Activated B cell treated with CpG ODN at 0.5 μM for 24 hours (primary cell): ENCODE measurements around the gene SMCO2. TPM values are rescaled to one million over a fixed set of nuclear protein-coding genes. Genes with fewer than 3 reads are reported as not detected.

ENCODE experiments used
- ATAC-seq: fragments of 200-7000 bp; cut with Tn5 transposase; one replicate; pipeline ENCODE4 v1.10.0; 2021; ENCODE audit warnings: low read depth, mild to moderate bottlenecking, moderate library complexity
- CTCF ChIA-PET: fragments of 350-600 bp; sonication (Branson Sonifier 250); formaldehyde crosslinking; loops from one replicate; lab custom pipeline; 2021; ENCODE audit warnings: antibody characterized with exemption; lab: Charles Lee
- POLR2A ChIA-PET: fragments of 350-600 bp; sonication (Branson Sonifier 250); formaldehyde crosslinking; loops from one replicate; lab custom pipeline; 2021; ENCODE audit warnings: antibody characterized with exemption; lab: Charles Lee
- DNase-seq: peaks from one replicate; pipeline ENCODE4 v3.0.0; 2022
- H3K27ac Mint-ChIP-seq: one replicate; pipeline ENCODE4 v1.8.0; 2020; ENCODE audit warnings: mixed read lengths
- H3K27me3 Mint-ChIP-seq: one replicate; pipeline ENCODE4 v1.8.0; 2021; ENCODE audit warnings: mixed read lengths
- H3K36me3 Mint-ChIP-seq: one replicate; pipeline ENCODE4 v1.8.0; 2021; ENCODE audit warnings: low read depth, mixed read lengths
- H3K4me1 Mint-ChIP-seq: one replicate; pipeline ENCODE4 v1.8.0; 2021; ENCODE audit warnings: mixed read lengths
- H3K4me3 Mint-ChIP-seq: one replicate; pipeline ENCODE4 v1.8.0; 2020; ENCODE audit warnings: mild to moderate bottlenecking, mixed read lengths
- H3K9me3 Mint-ChIP-seq: one replicate; pipeline ENCODE4 v1.8.0; 2020; ENCODE audit warnings: mixed read lengths
- CTCF ChIP-seq: fragments of 200-600 bp; IDR thresholded peaks from one replicate; pipeline ENCODE4 v1.8.0; 2022; ENCODE audit warnings: antibody characterized with exemption, mild to moderate bottlenecking
- intact Hi-C: fragments of 100-400 bp; cut with micrococcal nuclease; formaldehyde crosslinking; loops from one replicate; pipeline ENCODE4 v1.15.1; 2024
- total RNA-seq: library from RNA; stranded (reverse); gene quantifications from 2 replicates; pipeline ENCODE4 v1.2.3, GENCODE V29; 2022

Gene SMCO2
- total RNA-seq, 1 donor from 2014 or later: not detected

- ChIA-PET CTCF (no interaction called here), POLR2A (no interaction called here)
- no peaks in the 10 kb centered on the region for H3K9me3 Mint-ChIP-seq
- intact Hi-C loops: no loop called here
- no peak overlapping the region for H3K27ac Mint-ChIP-seq
- no peak overlapping the region for H3K4me3 Mint-ChIP-seq
- TF ChIP-seq CTCF: no peak
- no peaks in the 10 kb centered on the region for H3K4me1 Mint-ChIP-seq
- DNase-seq (no peak), ATAC-seq (no peak)
- no peaks in the 10 kb centered on the region for H3K36me3 Mint-ChIP-seq
- H3K27me3 Mint-ChIP-seq: peaks cover 6% of the 10 kb centered on the region
These were observed 44.7 kb downstream of the SMCO2 start for GRCh38 chr12:27491226-27491625.

GRCh38 chr12:27493260-27493940, 46.9 kb downstream of the SMCO2 start:
- ChIA-PET POLR2A (no interaction called here), CTCF (no interaction called here)
- intact Hi-C loops: no loop called here
- Mint-ChIP-seq H3K36me3 (no peaks in the 10 kb centered on the region), H3K9me3 (no peaks in the 10 kb centered on the region), H3K27ac (no peak overlapping the region), H3K4me3 (no peak overlapping the region), H3K27me3 (peaks cover 7% of the 10 kb centered on the region), H3K4me1 (no peaks in the 10 kb centered on the region)
- DNase-seq (no peak), ATAC-seq (no peak)
- TF ChIP-seq CTCF: no peak

- H3K36me3 Mint-ChIP-seq: no peaks in the 10 kb centered on the region
- no peak overlapping the region for H3K27ac Mint-ChIP-seq
- no peaks in the 10 kb centered on the region for H3K4me1 Mint-ChIP-seq
- TF ChIP-seq CTCF: no peak
- DNase-seq (no peak), ATAC-seq (no peak)
- intact Hi-C loops: no loop called here
- CTCF ChIA-PET: interaction anchor here (0.6 kb wide), 1 partner anchor 142 kb away, joined by 3 read pairs; no protein-coding TSS in a partner anchor
- H3K9me3 Mint-ChIP-seq: no peaks in the 10 kb centered on the region
- no peak overlapping the region for H3K4me3 Mint-ChIP-seq
- POLR2A ChIA-PET: no interaction called here
- peaks cover 5% of the 10 kb centered on the region for H3K27me3 Mint-ChIP-seq
These were observed 50.9 kb downstream of the SMCO2 start for GRCh38 chr12:27497446-27497845.

GRCh38 chr12:27498149-27498548, 51.6 kb downstream of the SMCO2 start:
- peaks cover 8% of the 10 kb centered on the region for H3K27me3 Mint-ChIP-seq
- H3K27ac Mint-ChIP-seq: no peak overlapping the region
- POLR2A ChIA-PET: no interaction called here
- no peak for DNase-seq
- CTCF ChIA-PET: interaction anchor here (0.6 kb wide), 1 partner anchor 141 kb away, joined by 3 read pairs; no protein-coding TSS in a partner anchor
- no peaks in the 10 kb centered on the region for H3K4me1 Mint-ChIP-seq
- H3K9me3 Mint-ChIP-seq: no peaks in the 10 kb centered on the region
- H3K36me3 Mint-ChIP-seq: no peaks in the 10 kb centered on the region
- ATAC-seq: no peak
- intact Hi-C loops: no loop called here
- no peak overlapping the region for H3K4me3 Mint-ChIP-seq
- TF ChIP-seq CTCF: no peak

- no peak for TF ChIP-seq CTCF
- no peak overlapping the region for H3K4me3 Mint-ChIP-seq
- intact Hi-C loops: no loop called here
- ChIA-PET CTCF (no interaction called here), POLR2A (no interaction called here)
- no peaks in the 10 kb centered on the region for H3K4me1 Mint-ChIP-seq
- no peaks in the 10 kb centered on the region for H3K9me3 Mint-ChIP-seq
- no peak overlapping the region for H3K27ac Mint-ChIP-seq
- ATAC-seq (no peak), DNase-seq (no peak)
- peaks cover 8% of the 10 kb centered on the region for H3K27me3 Mint-ChIP-seq
- H3K36me3 Mint-ChIP-seq: no peaks in the 10 kb centered on the region
These were observed 52.2 kb downstream of the SMCO2 start for GRCh38 chr12:27498761-27499160.
